GM23338 (cell line): Measurements from ENCODE around the gene RIPOR3.

Experiments
- CTCF ChIP-seq, 2 experiments: fragments of 200-600 bp in 1 of 2; sonication (generic) in 1 of 2; conservative IDR thresholded peaks; 2 replicates each; pipeline versions ENCODE4 v1.5.1 to v1.6.1; 2016 to 2017; ENCODE audit warnings: antibody characterized with exemption in 2 of 2, low read depth in 2 of 2, mild to moderate bottlenecking in 2 of 2, moderate library complexity in 1 of 2
- EZH2 ChIP-seq: fragments of 200-600 bp; sonication (generic); IDR thresholded peaks from one replicate; pipeline ENCODE4 v1.8.0; 2017; ENCODE audit warnings: antibody characterized with exemption, mild to moderate bottlenecking, low read depth; ENCODE audit not compliant: unreplicated experiment
- EZH2phosphoT487 ChIP-seq: fragments of 200-600 bp; sonication (generic); IDR thresholded peaks from one replicate; pipeline ENCODE4 v1.8.1; 2018; ENCODE audit warnings: antibody characterized with exemption; ENCODE audit not compliant: unreplicated experiment
- JUNB ChIP-seq: IDR thresholded peaks from one replicate; pipeline ENCODE4 v1.6.1; 2016; ENCODE audit warnings: antibody characterized with exemption; ENCODE audit not compliant: unreplicated experiment
- POLR2AphosphoS5 ChIP-seq: IDR thresholded peaks from 2 replicates; pipeline ENCODE4 v1.6.1; 2016; ENCODE audit warnings: antibody characterized with exemption, low read depth
- REST ChIP-seq: IDR thresholded peaks from one replicate; pipeline ENCODE4 v1.6.1; 2018; ENCODE audit warnings: antibody characterized with exemption; ENCODE audit not compliant: unreplicated experiment

GRCh38 chr20:50630578-50631263, 60.6 kb downstream of the RIPOR3 start:
- TF ChIP-seq CTCF (conservative IDR thresholded peaks at IDR 0.05; ENCODE audit: low read depth in 2 of 2) (no peak), POLR2AphosphoS5 (no peak), EZH2 (no peak), EZH2phosphoT487 (no peak), JUNB (no peak), REST (no peak)
